ENCODE measurements around the gene RNF144A. TPM values are rescaled to one million over a fixed set of nuclear protein-coding genes. Genes with fewer than 3 reads are reported as not detected.

The RNF144A gene
- total RNA-seq, 1 experiment from 2014 or later = 13.0 TPM

GRCh38 chr2:7016601-7017211, 99.5 kb downstream of the RNF144A start:
- DNase-seq (ENCODE audit: low read depth, low spot score) (no peak), ATAC-seq (no peak)
- Histone ChIP-seq H3K27me3 (ENCODE audit: insufficient read depth, low read length) (no peaks in the 10 kb centered on the region), H3K4me1 (ENCODE audit: control insufficient read depth in 1 of 2, insufficient read depth in 2 of 2, low read length in 2 of 2) (no peaks in the 10 kb centered on the region), H3K36me3 (ENCODE audit: control insufficient read depth in 1 of 2, insufficient read depth in 2 of 2, low read length in 2 of 2) (no peaks in the 10 kb centered on the region), H3K79me2 (ENCODE audit: insufficient read depth, low read length) (no peaks in the 10 kb centered on the region), H3K4me2 (ENCODE audit: low read length) (no peak overlapping the region), H3K9me2 (ENCODE audit: insufficient read depth) (no peaks in the 10 kb centered on the region), H3K27ac (ENCODE audit: low read depth, low read length) (no peak overlapping the region), H3K9me3 (ENCODE audit: control insufficient read depth in 1 of 2, insufficient read depth in 1 of 2, low read depth in 1 of 2, low read length in 2 of 2) (no peaks in the 10 kb centered on the region), H2AFZ (ENCODE audit: low read depth, low read length, poor library complexity, severe bottlenecking) (no peak overlapping the region), H4K20me1 (ENCODE audit: insufficient read depth) (no peaks in the 10 kb centered on the region), H3K4me3 (replicated peaks in 1 of 2; ENCODE audit: low read depth in 1 of 2, low read length in 2 of 2) (no peak overlapping the region), H3K9ac (ENCODE audit: low read length) (no peak overlapping the region)
- RAD21 ChIA-PET (ENCODE audit: low non-redundant PET in 1 of 2, low total read pairs in 2 of 2, uncharacterized antibody in 2 of 2, unreplicated experiment in 2 of 2) = interaction anchor here in 1 of 2 experiments (0.7 kb wide), 1 partner anchor 12 kb away, joined by 3 read pairs; no protein-coding TSS in a partner anchor
- POLR2A ChIA-PET = no interaction called here
- no TSS peak for BruUV-seq (replicated peaks)
- TF ChIP-seq SIN3A (IDR thresholded peaks at IDR 0.05; ENCODE audit: low read depth) = no peak
- no peak for TF ChIP-seq EZH2 (IDR thresholded peaks at IDR 0.05)
- TF ChIP-seq ZNF274 (IDR thresholded peaks at IDR 0.05; ENCODE audit: low read depth, low read length) = no peak
- no peak for TF ChIP-seq EZH2phosphoT487 (IDR thresholded peaks at IDR 0.05; ENCODE audit: borderline replicate concordance)
- TF ChIP-seq POLR2AphosphoS5 (IDR thresholded peaks at IDR 0.05; ENCODE audit: low read depth, low read length) = no peak
- TF ChIP-seq CBX3 (IDR thresholded peaks at IDR 0.05; ENCODE audit: low read depth) = no peak
- TF ChIP-seq, protein P1, sequence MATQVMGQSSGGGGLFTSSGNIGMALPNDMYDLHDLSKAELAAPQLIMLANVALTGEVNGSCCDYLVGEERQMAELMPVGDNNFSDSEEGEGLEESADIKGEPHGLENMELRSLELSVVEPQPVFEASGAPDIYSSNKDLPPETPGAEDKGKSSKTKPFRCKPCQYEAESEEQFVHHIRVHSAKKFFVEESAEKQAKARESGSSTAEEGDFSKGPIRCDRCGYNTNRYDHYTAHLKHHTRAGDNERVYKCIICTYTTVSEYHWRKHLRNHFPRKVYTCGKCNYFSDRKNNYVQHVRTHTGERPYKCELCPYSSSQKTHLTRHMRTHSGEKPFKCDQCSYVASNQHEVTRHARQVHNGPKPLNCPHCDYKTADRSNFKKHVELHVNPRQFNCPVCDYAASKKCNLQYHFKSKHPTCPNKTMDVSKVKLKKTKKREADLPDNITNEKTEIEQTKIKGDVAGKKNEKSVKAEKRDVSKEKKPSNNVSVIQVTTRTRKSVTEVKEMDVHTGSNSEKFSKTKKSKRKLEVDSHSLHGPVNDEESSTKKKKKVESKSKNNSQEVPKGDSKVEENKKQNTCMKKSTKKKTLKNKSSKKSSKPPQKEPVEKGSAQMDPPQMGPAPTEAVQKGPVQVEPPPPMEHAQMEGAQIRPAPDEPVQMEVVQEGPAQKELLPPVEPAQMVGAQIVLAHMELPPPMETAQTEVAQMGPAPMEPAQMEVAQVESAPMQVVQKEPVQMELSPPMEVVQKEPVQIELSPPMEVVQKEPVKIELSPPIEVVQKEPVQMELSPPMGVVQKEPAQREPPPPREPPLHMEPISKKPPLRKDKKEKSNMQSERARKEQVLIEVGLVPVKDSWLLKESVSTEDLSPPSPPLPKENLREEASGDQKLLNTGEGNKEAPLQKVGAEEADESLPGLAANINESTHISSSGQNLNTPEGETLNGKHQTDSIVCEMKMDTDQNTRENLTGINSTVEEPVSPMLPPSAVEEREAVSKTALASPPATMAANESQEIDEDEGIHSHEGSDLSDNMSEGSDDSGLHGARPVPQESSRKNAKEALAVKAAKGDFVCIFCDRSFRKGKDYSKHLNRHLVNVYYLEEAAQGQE (IDR thresholded peaks at IDR 0.05; ENCODE audit: low read depth) = no peak
- TF ChIP-seq SP1 (IDR thresholded peaks at IDR 0.05; ENCODE audit: low read depth) = no peak
- TF ChIP-seq, protein P2, sequence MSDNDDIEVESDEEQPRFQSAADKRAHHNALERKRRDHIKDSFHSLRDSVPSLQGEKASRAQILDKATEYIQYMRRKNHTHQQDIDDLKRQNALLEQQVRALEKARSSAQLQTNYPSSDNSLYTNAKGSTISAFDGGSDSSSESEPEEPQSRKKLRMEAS (IDR thresholded peaks at IDR 0.05) = no peak
- TF ChIP-seq YY1 (IDR thresholded peaks at IDR 0.05; ENCODE audit: extremely low read depth, insufficient replicate concordance, low read depth, low read length) = no peak
- no peak for TF ChIP-seq CEBPB (IDR thresholded peaks at IDR 0.05; ENCODE audit: low read depth)
- no peak for TF ChIP-seq RAD21 (IDR thresholded peaks at IDR 0.05; ENCODE audit: low read depth)
- no peak for TF ChIP-seq CTCF (IDR thresholded peaks at IDR 0.05 in 2 of 3, conservative IDR thresholded peaks at IDR 0.05 in 1 of 3; ENCODE audit: borderline replicate concordance in 1 of 3, insufficient read depth in 1 of 3, low read depth in 2 of 3, low read length in 2 of 3)
- TF ChIP-seq JUND (IDR thresholded peaks at IDR 0.05) = no peak
- no peak for TF ChIP-seq EGR1 (IDR thresholded peaks at IDR 0.05; ENCODE audit: low read depth)
- TF ChIP-seq POLR2A (IDR thresholded peaks at IDR 0.05; ENCODE audit: borderline replicate concordance, extremely low read depth, insufficient read depth, insufficient read length) = no peak
- no peak for TF ChIP-seq SRF (IDR thresholded peaks at IDR 0.05; ENCODE audit: low read depth)
- TF ChIP-seq TCF7L2 (IDR thresholded peaks at IDR 0.05; ENCODE audit: borderline replicate concordance, extremely low read depth, insufficient read depth, insufficient read length) = no peak
- no peak for TF ChIP-seq ZBTB33 (IDR thresholded peaks at IDR 0.05; ENCODE audit: extremely low read depth, insufficient replicate concordance, low read length)
- intact Hi-C loops (cut with micrococcal nuclease) = no loop called here
- CTCF ChIA-PET = no interaction called here

Measured in HCT116 (cell line).